ENCODE results near the gene TNNI3K.

Gene TNNI3K

DNA sequence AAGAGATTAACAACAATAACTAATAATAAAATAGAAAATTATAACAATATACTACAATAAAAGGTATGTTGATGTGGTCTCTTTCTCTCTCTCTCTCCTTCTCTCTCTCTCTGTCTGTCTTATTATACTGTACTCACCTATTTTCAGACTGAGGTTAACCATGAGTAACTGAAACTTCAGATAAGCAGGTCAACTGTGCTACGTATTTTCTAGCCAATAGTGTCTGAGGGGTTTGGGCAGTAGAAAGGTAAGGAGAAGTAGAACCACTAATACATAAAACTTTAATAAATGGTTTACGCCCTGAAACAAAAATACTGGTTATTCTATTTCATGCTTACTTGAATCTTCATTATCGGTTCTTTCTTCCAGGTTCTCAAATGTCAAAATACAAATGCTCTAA lies 348.2 kb downstream of the TNNI3K start:
- no peak for DNase-seq

GRCh38 chr1:74584185-74584584 lies 349.0 kb downstream of the TNNI3K start:
- no peak for DNase-seq

- no peak for DNase-seq
Observed at GRCh38 chr1:74586253-74586897, 351.2 kb downstream of the TNNI3K start.

- DNase-seq: no peak
Observed at GRCh38 chr1:74587888-74588287, 352.7 kb downstream of the TNNI3K start.

GRCh38 chr1:74590288-74590687 lies 355.1 kb downstream of the TNNI3K start:
- DNase-seq: no peak

GRCh38 chr1:74591949-74592348 lies 356.8 kb downstream of the TNNI3K start:
- no peak for DNase-seq

DNA sequence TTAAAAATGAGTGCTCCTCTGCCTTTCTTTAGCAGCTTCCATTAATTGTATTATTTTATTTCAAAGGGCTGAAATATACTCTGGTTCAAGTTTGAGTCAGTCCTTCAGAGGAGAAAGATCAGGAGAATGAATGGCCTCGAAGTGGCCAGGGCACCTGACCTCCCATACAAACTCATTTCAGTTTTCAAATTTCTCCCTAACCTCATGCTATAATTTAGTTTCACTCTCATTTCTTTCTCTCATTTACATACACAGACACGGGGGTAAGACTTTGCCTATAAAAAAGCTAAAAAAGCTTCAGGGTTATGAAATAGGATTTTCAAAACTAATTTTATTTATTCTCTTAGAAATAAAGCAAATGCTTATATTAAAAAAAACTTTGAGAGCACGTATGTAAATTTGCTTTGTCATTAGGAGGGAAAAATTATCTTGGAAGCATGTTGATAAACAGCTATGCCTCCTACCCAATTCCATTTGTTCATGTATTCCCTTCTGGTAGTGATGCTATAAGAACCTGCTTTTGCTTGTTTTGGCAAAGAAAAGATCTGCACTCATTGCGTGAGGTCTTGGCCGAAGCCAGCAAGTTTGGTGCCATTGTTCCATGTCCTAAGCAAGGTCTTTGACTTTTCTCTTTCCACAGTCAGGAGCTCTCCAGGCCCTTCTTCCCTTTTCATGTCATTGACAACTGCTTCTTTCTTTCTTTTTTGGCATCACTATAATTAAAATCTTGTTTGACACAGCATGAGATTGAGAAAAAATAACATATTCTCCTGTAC lies 357.6 kb downstream of the TNNI3K start:
- DNase-seq: no peak

Data from 8988T (cell line).